Measurements from ENCODE around the gene CCL19. TPM values are rescaled to one million over a fixed set of nuclear protein-coding genes. Genes with fewer than 3 reads are reported as not detected.

The CCL19 gene
- total RNA-seq, 1 experiment from 2014 or later = not detected

DNA sequence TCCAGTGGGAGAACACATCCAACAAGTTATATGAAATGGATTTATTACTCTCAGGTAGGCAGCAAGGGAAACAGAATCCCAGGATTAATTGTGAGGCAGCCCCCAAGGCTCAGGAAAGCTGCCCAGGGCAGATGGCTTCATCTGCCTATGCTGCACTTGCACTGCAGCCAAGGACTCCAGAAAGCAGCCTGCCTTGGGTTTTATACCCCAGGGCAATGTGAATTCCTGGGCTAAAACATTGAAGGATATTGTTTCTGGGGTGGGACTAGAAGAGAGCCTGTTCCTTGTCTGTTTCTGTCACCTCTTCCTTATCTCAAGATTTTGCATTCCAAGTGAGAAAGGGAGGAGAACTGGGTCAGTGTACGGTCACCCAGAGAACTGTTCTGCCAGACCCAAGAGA, 19.8 kb downstream of the CCL19 start:
- no peak for ATAC-seq
- CTCF ChIA-PET = no interaction called here
- TF ChIP-seq, protein P1, sequence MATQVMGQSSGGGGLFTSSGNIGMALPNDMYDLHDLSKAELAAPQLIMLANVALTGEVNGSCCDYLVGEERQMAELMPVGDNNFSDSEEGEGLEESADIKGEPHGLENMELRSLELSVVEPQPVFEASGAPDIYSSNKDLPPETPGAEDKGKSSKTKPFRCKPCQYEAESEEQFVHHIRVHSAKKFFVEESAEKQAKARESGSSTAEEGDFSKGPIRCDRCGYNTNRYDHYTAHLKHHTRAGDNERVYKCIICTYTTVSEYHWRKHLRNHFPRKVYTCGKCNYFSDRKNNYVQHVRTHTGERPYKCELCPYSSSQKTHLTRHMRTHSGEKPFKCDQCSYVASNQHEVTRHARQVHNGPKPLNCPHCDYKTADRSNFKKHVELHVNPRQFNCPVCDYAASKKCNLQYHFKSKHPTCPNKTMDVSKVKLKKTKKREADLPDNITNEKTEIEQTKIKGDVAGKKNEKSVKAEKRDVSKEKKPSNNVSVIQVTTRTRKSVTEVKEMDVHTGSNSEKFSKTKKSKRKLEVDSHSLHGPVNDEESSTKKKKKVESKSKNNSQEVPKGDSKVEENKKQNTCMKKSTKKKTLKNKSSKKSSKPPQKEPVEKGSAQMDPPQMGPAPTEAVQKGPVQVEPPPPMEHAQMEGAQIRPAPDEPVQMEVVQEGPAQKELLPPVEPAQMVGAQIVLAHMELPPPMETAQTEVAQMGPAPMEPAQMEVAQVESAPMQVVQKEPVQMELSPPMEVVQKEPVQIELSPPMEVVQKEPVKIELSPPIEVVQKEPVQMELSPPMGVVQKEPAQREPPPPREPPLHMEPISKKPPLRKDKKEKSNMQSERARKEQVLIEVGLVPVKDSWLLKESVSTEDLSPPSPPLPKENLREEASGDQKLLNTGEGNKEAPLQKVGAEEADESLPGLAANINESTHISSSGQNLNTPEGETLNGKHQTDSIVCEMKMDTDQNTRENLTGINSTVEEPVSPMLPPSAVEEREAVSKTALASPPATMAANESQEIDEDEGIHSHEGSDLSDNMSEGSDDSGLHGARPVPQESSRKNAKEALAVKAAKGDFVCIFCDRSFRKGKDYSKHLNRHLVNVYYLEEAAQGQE (IDR thresholded peaks at IDR 0.05; ENCODE audit: low read depth) = no peak
- TF ChIP-seq YY1 (IDR thresholded peaks at IDR 0.05; ENCODE audit: extremely low read depth, insufficient replicate concordance, low read depth, low read length) (no peak), ZFX (IDR thresholded peaks at IDR 0.05) (no peak), SRF (IDR thresholded peaks at IDR 0.05; ENCODE audit: low read depth) (no peak), ZNF274 (IDR thresholded peaks at IDR 0.05; ENCODE audit: low read depth, low read length) (no peak), POLR2AphosphoS5 (IDR thresholded peaks at IDR 0.05; ENCODE audit: low read depth, low read length) (no peak), CEBPB (IDR thresholded peaks at IDR 0.05; ENCODE audit: low read depth) (no peak), EZH2phosphoT487 (IDR thresholded peaks at IDR 0.05; ENCODE audit: borderline replicate concordance) (no peak), SIN3A (IDR thresholded peaks at IDR 0.05; ENCODE audit: low read depth) (no peak), EZH2 (IDR thresholded peaks at IDR 0.05) (no peak), TCF7L2 (IDR thresholded peaks at IDR 0.05; ENCODE audit: borderline replicate concordance, extremely low read depth, insufficient read depth, insufficient read length) (no peak)
- TF ChIP-seq, protein P2, sequence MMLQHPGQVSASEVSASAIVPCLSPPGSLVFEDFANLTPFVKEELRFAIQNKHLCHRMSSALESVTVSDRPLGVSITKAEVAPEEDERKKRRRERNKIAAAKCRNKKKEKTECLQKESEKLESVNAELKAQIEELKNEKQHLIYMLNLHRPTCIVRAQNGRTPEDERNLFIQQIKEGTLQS (IDR thresholded peaks at IDR 0.05) = no peak

More for the DNA sequence above, 19.8 kb downstream of the CCL19 start:
- H3K9ac ChIP-seq (ENCODE audit: low read length) = no peak overlapping the region
- no peaks in the 10 kb centered on the region for H3K9me2 ChIP-seq (ENCODE audit: insufficient read depth)
- H3K79me2 ChIP-seq (ENCODE audit: insufficient read depth, low read length) = peaks cover 12% of the 10 kb centered on the region; the same call in 1 of the 2 replicates
- H3K4me2 ChIP-seq (ENCODE audit: low read length) = no peak overlapping the region
- H3K9me3 ChIP-seq (ENCODE audit: control insufficient read depth in 1 of 2, insufficient read depth in 1 of 2, low read depth in 1 of 2, low read length in 2 of 2) = no peaks in the 10 kb centered on the region
- peaks cover 0 to 3% of the 10 kb centered on the region in 2 experiments; a peak in 1 of 4 replicates for H3K4me1 ChIP-seq (ENCODE audit: control insufficient read depth in 1 of 2, insufficient read depth in 2 of 2, low read length in 2 of 2)
- POLR2A ChIA-PET = no interaction called here
- H3K36me3 ChIP-seq (ENCODE audit: control insufficient read depth in 1 of 2, insufficient read depth in 2 of 2, low read length in 2 of 2) = no peaks in the 10 kb centered on the region
- no peak for DNase-seq (ENCODE audit: low read depth, low spot score)
- no peak overlapping the region for H3K4me3 ChIP-seq (replicated peaks in 1 of 2; ENCODE audit: low read depth in 1 of 2, low read length in 2 of 2)
- no peaks in the 10 kb centered on the region for H4K20me1 ChIP-seq (ENCODE audit: insufficient read depth)
- RAD21 ChIA-PET (ENCODE audit: low non-redundant PET in 1 of 2, low total read pairs in 2 of 2, uncharacterized antibody in 2 of 2, unreplicated experiment in 2 of 2) = no interaction called here
- H3K27me3 ChIP-seq (ENCODE audit: insufficient read depth, low read length) = no peaks in the 10 kb centered on the region
- H2AFZ ChIP-seq (ENCODE audit: low read depth, low read length, poor library complexity, severe bottlenecking) = no peak overlapping the region
- no peak overlapping the region for H3K27ac ChIP-seq (ENCODE audit: low read depth, low read length)
- intact Hi-C loops (cut with micrococcal nuclease) = loop anchor here (10.0 kb wide), 1 partner anchor 313 kb away; the partner anchor contains the start of gene DNAJB5
- BruUV-seq (replicated peaks) = no TSS peak

Measured in HCT116 (cell line).